HCT116 (cell line): ENCODE results near the gene ZNF584. TPM values are rescaled to one million over a fixed set of nuclear protein-coding genes. Genes with fewer than 3 reads are reported as not detected.

Experiments used
- ATAC-seq: fragments of 200-7000 bp; cut with Tn5 transposase; 2 replicates; pipeline ENCODE4 v1.9.1; 2020; ENCODE audit warnings: mild to moderate bottlenecking, moderate library complexity
- BruUV-seq: library from RNA; stranded (reverse); fragments of 400-500 nt; replicated peaks from 2 replicates; lab custom pipeline; 2021; lab: Mats Ljungman, UMichigan
- CTCF ChIA-PET: fragments of 300-600 bp; sonication (Branson Sonifier 250); formaldehyde crosslinking; loops from one replicate; lab custom pipeline; 2021; ENCODE audit warnings: antibody characterized with exemption; lab: Charles Lee
- POLR2A ChIA-PET: fragments of 300-600, 350-600 bp; sonication (Branson Sonifier 250); formaldehyde crosslinking; loops from one replicate; lab custom pipeline; 2021; ENCODE audit warnings: antibody characterized with exemption; lab: Charles Lee
- RAD21 ChIA-PET, 2 experiments: fragments of 300-600 bp; sonication (Branson Sonifier 250); formaldehyde crosslinking; loops; one replicate each; lab custom pipeline; 2023; ENCODE audit warnings: low total read pairs in 2 of 2; ENCODE audit not compliant: uncharacterized antibody in 2 of 2, unreplicated experiment in 2 of 2, low non-redundant PET in 1 of 2; lab: Charles Lee
- DNase-seq: peaks from one replicate; pipeline ENCODE4 v3.0.0-alpha.2; 2010; ENCODE audit warnings: low read depth, low spot score
- H2AFZ ChIP-seq: fragments of 200-600 bp; shearing (Covaris generic), sonication (generic); 2 replicates; pipeline ENCODE4 v1.6.1; 2017; ENCODE audit warnings: low read depth, mixed run types, mixed read lengths, antibody characterized with exemption, low read length; ENCODE audit not compliant: poor library complexity, severe bottlenecking
- H3K27ac ChIP-seq: 2 replicates; pipeline ENCODE4 v1.5.1; 2012; ENCODE audit warnings: low read depth, low read length
- H3K27me3 ChIP-seq: fragments of 200-600 bp; sonication (generic); 2 replicates; pipeline ENCODE4 v1.6.1; 2016; ENCODE audit warnings: mixed run types, low read length, mixed read lengths; ENCODE audit not compliant: insufficient read depth
- H3K36me3 ChIP-seq, 2 experiments: fragments of 200-500 bp in 1 of 2; fragments of 200-600 bp in 1 of 2; sonication (Bioruptor generic) in 1 of 2; sonication (generic) in 1 of 2; 2 replicates each; pipeline versions ENCODE4 v1.5.1 to v1.6.1; 2014 to 2016; ENCODE audit warnings: low read length in 2 of 2, inconsistent platforms in 1 of 2, mixed read lengths in 1 of 2, mixed run types in 1 of 2; ENCODE audit not compliant: insufficient read depth in 2 of 2, control insufficient read depth in 1 of 2
- H3K4me1 ChIP-seq, 2 experiments: fragments of 200-600 bp in 1 of 2; sonication (generic) in 1 of 2; 2 replicates each; pipeline versions ENCODE4 v1.5.1 to v1.6.1; 2012 to 2017; ENCODE audit warnings: low read length in 2 of 2, inconsistent platforms in 1 of 2, mild to moderate bottlenecking in 1 of 2, mixed read lengths in 1 of 2, mixed run types in 1 of 2, moderate library complexity in 1 of 2; ENCODE audit not compliant: insufficient read depth in 2 of 2, control insufficient read depth in 1 of 2
- H3K4me2 ChIP-seq: fragments of 200-600 bp; sonication (generic); 2 replicates; pipeline ENCODE4 v1.6.1; 2017; ENCODE audit warnings: mixed run types, low read length, mixed read lengths
- H3K4me3 ChIP-seq, 2 experiments: fragments of 200-600 bp in 1 of 2; sonication (generic) in 1 of 2; replicated peaks in 1 of 2; 2 replicates each; pipeline ENCODE4 v1.5.1; 2011 to 2016; ENCODE audit warnings: low read length in 2 of 2, control low read depth in 1 of 2, low read depth in 1 of 2, mild to moderate bottlenecking in 1 of 2, mixed read lengths in 1 of 2, mixed run types in 1 of 2
- H3K79me2 ChIP-seq: fragments of 200-600 bp; sonication (generic); 2 replicates; pipeline ENCODE4 v1.6.1; 2017; ENCODE audit warnings: mild to moderate bottlenecking, mixed run types, low read length, moderate library complexity, mixed read lengths; ENCODE audit not compliant: insufficient read depth
- H3K9ac ChIP-seq: fragments of 200-600 bp; sonication (generic); 2 replicates; pipeline ENCODE4 v1.6.1; 2016; ENCODE audit warnings: low read length, mixed read lengths
- H3K9me2 ChIP-seq: fragments of 200-600 bp; sonication (generic), shearing (Covaris generic); 2 replicates; pipeline ENCODE4 v1.6.1; 2017; ENCODE audit warnings: mixed run types, mild to moderate bottlenecking, moderate library complexity; ENCODE audit not compliant: insufficient read depth
- H3K9me3 ChIP-seq, 2 experiments: fragments of 200-500 bp in 1 of 2; fragments of 200-600 bp in 1 of 2; sonication (Bioruptor generic) in 1 of 2; sonication (generic) in 1 of 2; 2 replicates each; pipeline ENCODE4 v1.6.1; 2014 to 2017; ENCODE audit warnings: low read length in 2 of 2, mixed read lengths in 2 of 2, inconsistent platforms in 1 of 2, low read depth in 1 of 2, mild to moderate bottlenecking in 1 of 2, mixed run types in 1 of 2, moderate library complexity in 1 of 2; ENCODE audit not compliant: control insufficient read depth in 1 of 2, insufficient read depth in 1 of 2
- H4K20me1 ChIP-seq: fragments of 200-600 bp; sonication (generic), shearing (Covaris generic); 2 replicates; pipeline ENCODE4 v1.6.1; 2017; ENCODE audit warnings: mixed run types, mild to moderate bottlenecking, moderate library complexity; ENCODE audit not compliant: insufficient read depth
- ATF3 ChIP-seq: IDR thresholded peaks from 2 replicates; pipeline ENCODE4 v1.6.1; 2012
- EGR1 ChIP-seq: IDR thresholded peaks from 2 replicates; pipeline ENCODE4 v1.6.1; 2012; ENCODE audit warnings: low read depth
- RAD21 ChIP-seq: IDR thresholded peaks from 2 replicates; pipeline ENCODE4 v1.6.1; 2012; ENCODE audit warnings: low read depth, mild to moderate bottlenecking
- ZFX ChIP-seq: fragments of 450-650 bp; IDR thresholded peaks from 2 replicates; pipeline ENCODE4 v1.6.1; 2017
- intact Hi-C: fragments of 100-400 bp; cut with micrococcal nuclease; formaldehyde crosslinking; loops from 2 replicates; pipeline ENCODE4 v1.10.0; 2022
- total RNA-seq: library from RNA; stranded (reverse); gene quantifications from one replicate; pipeline ENCODE4 v1.2.1, GENCODE V29; 2021; ENCODE audit not compliant: unreplicated experiment
- TF ChIP-seq, protein P1 (sequence below): IDR thresholded peaks from 2 replicates; pipeline ENCODE4 v1.6.1; 2011; ENCODE audit warnings: mild to moderate bottlenecking, low read length, moderate library complexity; ENCODE audit not compliant: insufficient replicate concordance; ENCODE audit errors: extremely low read depth

The ZNF584 gene
- total RNA-seq, 1 experiment from 2014 or later: 25.8 TPM

DNA sequence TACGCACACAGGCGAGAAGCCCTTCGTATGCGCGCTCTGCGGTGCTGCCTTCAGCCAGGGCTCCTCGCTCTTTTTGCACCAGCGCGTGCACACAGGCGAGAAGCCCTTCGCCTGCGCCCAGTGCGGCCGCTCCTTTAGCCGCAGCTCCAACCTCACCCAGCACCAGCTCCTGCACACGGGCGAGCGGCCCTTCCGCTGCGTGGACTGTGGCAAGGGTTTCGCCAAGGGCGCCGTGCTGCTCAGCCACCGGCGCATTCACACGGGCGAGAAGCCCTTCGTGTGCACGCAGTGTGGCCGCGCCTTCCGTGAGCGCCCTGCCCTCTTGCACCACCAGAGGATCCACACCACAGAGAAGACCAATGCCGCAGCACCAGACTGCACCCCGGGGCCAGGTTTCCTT, 47.7 kb downstream of the ZNF584 start (continued):
- TF ChIP-seq, protein P1, sequence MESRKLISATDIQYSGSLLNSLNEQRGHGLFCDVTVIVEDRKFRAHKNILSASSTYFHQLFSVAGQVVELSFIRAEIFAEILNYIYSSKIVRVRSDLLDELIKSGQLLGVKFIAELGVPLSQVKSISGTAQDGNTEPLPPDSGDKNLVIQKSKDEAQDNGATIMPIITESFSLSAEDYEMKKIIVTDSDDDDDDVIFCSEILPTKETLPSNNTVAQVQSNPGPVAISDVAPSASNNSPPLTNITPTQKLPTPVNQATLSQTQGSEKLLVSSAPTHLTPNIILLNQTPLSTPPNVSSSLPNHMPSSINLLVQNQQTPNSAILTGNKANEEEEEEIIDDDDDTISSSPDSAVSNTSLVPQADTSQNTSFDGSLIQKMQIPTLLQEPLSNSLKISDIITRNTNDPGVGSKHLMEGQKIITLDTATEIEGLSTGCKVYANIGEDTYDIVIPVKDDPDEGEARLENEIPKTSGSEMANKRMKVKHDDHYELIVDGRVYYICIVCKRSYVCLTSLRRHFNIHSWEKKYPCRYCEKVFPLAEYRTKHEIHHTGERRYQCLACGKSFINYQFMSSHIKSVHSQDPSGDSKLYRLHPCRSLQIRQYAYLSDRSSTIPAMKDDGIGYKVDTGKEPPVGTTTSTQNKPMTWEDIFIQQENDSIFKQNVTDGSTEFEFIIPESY: no peak
- TF ChIP-seq ATF3 (no peak), ZFX (no peak)

GRCh38 chr19:58460039-58460438, 51.6 kb downstream of the ZNF584 start:
- H3K9ac ChIP-seq: no peak overlapping the region
- intact Hi-C loops: no loop called here
- H3K79me2 ChIP-seq: no peaks in the 10 kb centered on the region
- BruUV-seq: no TSS peak
- no peaks in the 10 kb centered on the region for H3K27me3 ChIP-seq
- H3K9me3 ChIP-seq: no peaks in the 10 kb centered on the region
- CTCF ChIA-PET: no interaction called here
- H3K4me1 ChIP-seq: peaks cover 0 to 11% of the 10 kb centered on the region in 2 experiments; a peak in 2 of 4 replicates
- no peaks in the 10 kb centered on the region for H4K20me1 ChIP-seq
- H3K4me2 ChIP-seq: peak overlapping the region; percentile 4; the same call in 1 of the 2 replicates
- H3K4me3 ChIP-seq: no peak overlapping the region
- H3K36me3 ChIP-seq: peaks cover 0 to 4% of the 10 kb centered on the region in 2 experiments; a peak in 2 of 4 replicates
- POLR2A ChIA-PET: no interaction called here
- no peak overlapping the region for H2AFZ ChIP-seq
- TF ChIP-seq RAD21 (no peak), EGR1 (no peak)
- ATAC-seq (peak; percentile 55), DNase-seq (no peak)
- RAD21 ChIA-PET: no interaction called here
- no peak overlapping the region for H3K27ac ChIP-seq
- no peaks in the 10 kb centered on the region for H3K9me2 ChIP-seq
